GM20000 (cell line): ENCODE data around the gene GDF15.

ENCODE experiments used
- DNase-seq: peaks from one replicate; pipeline ENCODE4 v3.0.0; 2012; ENCODE audit warnings: low spot score
- TF ChIP-seq, protein P1 (sequence below): IDR thresholded peaks from 2 replicates; pipeline ENCODE4 v1.5.1; 2012; ENCODE audit warnings: mild to moderate bottlenecking, control low read depth; ENCODE audit errors: extremely low read depth, missing control alignments

Gene GDF15

GRCh38 chr19:18423258-18424020, 37.5 kb downstream of the GDF15 start:
- no peak for DNase-seq
- TF ChIP-seq, protein P1, sequence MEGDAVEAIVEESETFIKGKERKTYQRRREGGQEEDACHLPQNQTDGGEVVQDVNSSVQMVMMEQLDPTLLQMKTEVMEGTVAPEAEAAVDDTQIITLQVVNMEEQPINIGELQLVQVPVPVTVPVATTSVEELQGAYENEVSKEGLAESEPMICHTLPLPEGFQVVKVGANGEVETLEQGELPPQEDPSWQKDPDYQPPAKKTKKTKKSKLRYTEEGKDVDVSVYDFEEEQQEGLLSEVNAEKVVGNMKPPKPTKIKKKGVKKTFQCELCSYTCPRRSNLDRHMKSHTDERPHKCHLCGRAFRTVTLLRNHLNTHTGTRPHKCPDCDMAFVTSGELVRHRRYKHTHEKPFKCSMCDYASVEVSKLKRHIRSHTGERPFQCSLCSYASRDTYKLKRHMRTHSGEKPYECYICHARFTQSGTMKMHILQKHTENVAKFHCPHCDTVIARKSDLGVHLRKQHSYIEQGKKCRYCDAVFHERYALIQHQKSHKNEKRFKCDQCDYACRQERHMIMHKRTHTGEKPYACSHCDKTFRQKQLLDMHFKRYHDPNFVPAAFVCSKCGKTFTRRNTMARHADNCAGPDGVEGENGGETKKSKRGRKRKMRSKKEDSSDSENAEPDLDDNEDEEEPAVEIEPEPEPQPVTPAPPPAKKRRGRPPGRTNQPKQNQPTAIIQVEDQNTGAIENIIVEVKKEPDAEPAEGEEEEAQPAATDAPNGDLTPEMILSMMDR = no peak

- no peak for DNase-seq
- TF ChIP-seq, protein P1 = no peak
Observed at GRCh38 chr19:18424122-18424889, 38.3 kb downstream of the GDF15 start.

DNA sequence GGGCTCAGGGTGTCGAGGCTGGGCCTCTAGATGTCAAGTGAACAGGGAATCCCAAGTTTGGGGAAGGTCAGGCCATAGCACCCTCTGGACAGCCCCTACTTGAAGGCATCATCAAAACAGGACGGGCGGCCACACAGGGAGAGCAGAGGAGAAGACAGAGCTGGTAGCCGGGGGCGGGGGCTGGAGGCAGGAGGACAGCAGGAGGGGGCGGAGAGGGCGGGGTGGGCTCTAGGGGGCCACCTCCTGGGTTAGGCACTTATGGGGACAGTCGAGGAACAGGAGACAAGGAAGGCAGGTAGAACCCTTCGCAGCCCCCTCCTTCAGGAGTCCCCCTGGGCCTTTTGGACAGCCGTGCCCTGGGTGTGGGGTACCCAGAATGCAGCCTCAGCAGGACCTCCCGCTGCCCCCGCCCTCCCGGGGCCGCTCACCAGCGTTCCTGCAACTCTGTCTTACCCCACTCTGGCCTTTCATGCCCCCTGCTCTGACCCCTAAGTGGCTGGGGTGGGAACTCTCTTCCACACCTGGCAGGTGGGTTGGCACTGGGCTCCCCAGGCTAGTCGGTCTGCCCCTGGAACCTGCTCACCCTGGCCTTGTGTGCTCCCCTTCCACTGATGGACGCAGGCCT, 39.0 kb downstream of the GDF15 start:
- TF ChIP-seq, protein P1 = no peak
- DNase-seq = no peak

- DNase-seq = no peak
- TF ChIP-seq, protein P1 = no peak
Observed at GRCh38 chr19:18425515-18426415, 39.8 kb downstream of the GDF15 start.

DNA sequence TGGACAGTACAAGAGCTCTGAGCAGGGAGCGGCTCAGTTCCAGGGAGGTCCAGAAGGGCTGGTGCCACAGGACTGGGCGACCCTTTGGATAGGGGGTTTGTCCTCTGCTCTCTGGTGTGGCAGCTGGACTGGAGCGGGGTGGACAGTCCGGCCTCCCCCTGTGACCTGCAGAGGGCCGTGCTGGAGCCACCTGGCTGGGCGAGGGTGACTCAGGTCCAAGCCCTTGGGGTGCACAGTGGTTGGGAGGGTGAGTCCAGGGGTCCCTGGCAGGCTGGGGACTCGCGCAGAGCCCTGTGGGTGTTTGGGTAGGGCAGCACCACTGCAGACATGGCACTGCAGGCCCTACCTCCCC, 40.4 kb downstream of the GDF15 start:
- DNase-seq = no peak
- TF ChIP-seq, protein P1 = no peak

DNA sequence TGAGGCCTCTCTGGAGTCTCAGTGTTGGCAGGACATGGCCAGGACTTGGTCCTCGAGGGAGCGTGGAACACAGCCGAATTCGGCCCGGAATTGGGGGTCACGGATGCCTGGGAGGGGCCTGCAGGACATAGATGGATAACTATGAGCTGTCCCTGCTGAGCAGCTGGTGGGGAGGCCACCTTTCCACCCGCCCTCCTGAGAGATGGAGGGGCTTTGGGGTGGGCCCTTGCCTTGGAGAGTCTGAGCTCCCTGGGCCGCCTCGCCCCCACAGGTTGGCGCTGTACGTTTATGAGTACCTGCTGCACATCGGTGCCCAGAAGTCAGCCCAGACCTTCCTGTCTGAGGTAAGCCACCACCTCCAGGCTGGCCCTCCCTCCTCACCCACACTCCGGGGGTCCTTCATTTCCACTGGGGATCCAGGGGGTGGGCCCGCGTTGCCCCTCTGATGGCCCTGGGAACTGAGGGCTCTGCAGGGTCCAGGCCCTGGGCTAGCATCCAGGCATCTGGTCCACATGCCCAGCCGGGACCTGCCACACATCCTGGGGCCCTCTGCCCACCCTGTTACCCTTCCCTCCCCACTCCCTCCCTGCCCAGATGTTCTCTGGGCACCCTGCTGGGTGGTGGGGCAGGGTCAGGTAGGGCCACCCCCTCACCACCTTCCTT, 41.3 kb downstream of the GDF15 start:
- TF ChIP-seq, protein P1 = no peak
- no peak for DNase-seq
